H1 (cell line): ENCODE data around the gene FRRS1L. TPM values are rescaled to one million over a fixed set of nuclear protein-coding genes. Genes with fewer than 3 reads are reported as not detected.

ENCODE experiments used
- CHD1 ChIP-seq: IDR thresholded peaks from 2 replicates; pipeline ENCODE4 v1.6.1; 2012; ENCODE audit warnings: low read depth, low read length, improper control_type of control experiment
- KDM1A ChIP-seq: fragments of 200-600, 300-600 bp; sonication (generic); IDR thresholded peaks from 2 replicates; pipeline ENCODE4 v1.7.1; 2016; ENCODE audit warnings: mild to moderate bottlenecking, low read length, borderline replicate concordance
- PHF8 ChIP-seq: fragments of 200-600 bp; sonication (generic); conservative IDR thresholded peaks from 2 replicates; pipeline ENCODE4 v1.7.1; 2012; ENCODE audit warnings: low read depth, mild to moderate bottlenecking, inconsistent platforms, low read length, moderate library complexity
- polyA plus RNA-seq, 7 experiments: library from polyadenylated mRNA; depleted of rRNA in 3 of 7; stranded (reverse) in 5 of 7; unstranded in 2 of 7; fragments of >200 nt in 5 of 7; fragments of 200-250 nt in 2 of 7; gene quantifications; 1 replicate in 5 of 7; 2 replicates in 1 of 7; 4 replicates in 1 of 7; pipeline versions ENCODE4 v1.2.1 to v1.2.3, GENCODE V29; 2011 to 2013; ENCODE audit warnings: missing spikeins in 2 of 7, mixed read lengths in 2 of 7
- total RNA-seq: library from RNA; stranded (reverse); fragmentation: NEBNext Ultra II Directional; extraction: Animal tissue kit (Norgen Biotek cat#: 25700); gene quantifications from 2 replicates; pipeline ENCODE4 v1.2.1, GENCODE V29; 2021
- TF ChIP-seq, protein P1 (sequence below): fragments of 300-600 bp; sonication (generic); IDR thresholded peaks from 2 replicates; pipeline ENCODE4 v1.7.1; 2012; ENCODE audit warnings: low read length, moderate library complexity, mild to moderate bottlenecking, inconsistent platforms; ENCODE audit not compliant: insufficient replicate concordance

Gene FRRS1L
- total and polyA plus RNA-seq, 2 of the 8 experiments (the other 6 are each of a cell fraction or from before 2014, with no cell fraction given): 1.0 to 2.2 TPM

DNA sequence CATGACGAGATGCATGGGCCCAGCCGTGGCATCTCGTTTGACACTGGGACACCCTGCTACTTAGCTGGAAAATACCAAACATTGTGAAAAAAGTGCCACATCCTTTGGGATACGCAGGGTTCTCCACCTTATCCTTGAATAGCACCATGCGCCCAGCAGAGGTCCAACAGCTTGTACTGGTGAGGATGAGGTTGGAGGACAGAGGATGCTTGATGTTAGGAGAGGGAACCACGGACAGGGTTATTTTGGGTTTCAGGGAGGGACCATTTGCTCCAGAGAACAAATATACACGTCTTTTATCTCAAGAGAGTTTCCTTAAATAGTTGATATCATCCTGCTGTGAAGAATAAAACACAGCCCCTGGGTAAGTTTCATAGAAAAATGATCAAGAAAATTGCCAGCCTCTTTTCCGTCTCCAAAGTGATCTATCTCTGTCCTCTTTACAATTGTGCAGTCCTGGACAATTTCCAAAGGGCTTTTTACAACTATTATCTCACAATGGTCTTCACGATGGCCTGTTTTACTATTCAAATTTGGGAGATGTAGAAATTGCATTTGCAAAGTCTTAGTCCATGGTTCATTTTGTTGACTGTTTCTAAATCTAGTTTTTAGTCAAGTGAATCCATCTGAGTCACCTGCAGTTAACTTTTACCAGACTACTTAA, 19.9 kb upstream of the FRRS1L start (continued):
- TF ChIP-seq, protein P1, sequence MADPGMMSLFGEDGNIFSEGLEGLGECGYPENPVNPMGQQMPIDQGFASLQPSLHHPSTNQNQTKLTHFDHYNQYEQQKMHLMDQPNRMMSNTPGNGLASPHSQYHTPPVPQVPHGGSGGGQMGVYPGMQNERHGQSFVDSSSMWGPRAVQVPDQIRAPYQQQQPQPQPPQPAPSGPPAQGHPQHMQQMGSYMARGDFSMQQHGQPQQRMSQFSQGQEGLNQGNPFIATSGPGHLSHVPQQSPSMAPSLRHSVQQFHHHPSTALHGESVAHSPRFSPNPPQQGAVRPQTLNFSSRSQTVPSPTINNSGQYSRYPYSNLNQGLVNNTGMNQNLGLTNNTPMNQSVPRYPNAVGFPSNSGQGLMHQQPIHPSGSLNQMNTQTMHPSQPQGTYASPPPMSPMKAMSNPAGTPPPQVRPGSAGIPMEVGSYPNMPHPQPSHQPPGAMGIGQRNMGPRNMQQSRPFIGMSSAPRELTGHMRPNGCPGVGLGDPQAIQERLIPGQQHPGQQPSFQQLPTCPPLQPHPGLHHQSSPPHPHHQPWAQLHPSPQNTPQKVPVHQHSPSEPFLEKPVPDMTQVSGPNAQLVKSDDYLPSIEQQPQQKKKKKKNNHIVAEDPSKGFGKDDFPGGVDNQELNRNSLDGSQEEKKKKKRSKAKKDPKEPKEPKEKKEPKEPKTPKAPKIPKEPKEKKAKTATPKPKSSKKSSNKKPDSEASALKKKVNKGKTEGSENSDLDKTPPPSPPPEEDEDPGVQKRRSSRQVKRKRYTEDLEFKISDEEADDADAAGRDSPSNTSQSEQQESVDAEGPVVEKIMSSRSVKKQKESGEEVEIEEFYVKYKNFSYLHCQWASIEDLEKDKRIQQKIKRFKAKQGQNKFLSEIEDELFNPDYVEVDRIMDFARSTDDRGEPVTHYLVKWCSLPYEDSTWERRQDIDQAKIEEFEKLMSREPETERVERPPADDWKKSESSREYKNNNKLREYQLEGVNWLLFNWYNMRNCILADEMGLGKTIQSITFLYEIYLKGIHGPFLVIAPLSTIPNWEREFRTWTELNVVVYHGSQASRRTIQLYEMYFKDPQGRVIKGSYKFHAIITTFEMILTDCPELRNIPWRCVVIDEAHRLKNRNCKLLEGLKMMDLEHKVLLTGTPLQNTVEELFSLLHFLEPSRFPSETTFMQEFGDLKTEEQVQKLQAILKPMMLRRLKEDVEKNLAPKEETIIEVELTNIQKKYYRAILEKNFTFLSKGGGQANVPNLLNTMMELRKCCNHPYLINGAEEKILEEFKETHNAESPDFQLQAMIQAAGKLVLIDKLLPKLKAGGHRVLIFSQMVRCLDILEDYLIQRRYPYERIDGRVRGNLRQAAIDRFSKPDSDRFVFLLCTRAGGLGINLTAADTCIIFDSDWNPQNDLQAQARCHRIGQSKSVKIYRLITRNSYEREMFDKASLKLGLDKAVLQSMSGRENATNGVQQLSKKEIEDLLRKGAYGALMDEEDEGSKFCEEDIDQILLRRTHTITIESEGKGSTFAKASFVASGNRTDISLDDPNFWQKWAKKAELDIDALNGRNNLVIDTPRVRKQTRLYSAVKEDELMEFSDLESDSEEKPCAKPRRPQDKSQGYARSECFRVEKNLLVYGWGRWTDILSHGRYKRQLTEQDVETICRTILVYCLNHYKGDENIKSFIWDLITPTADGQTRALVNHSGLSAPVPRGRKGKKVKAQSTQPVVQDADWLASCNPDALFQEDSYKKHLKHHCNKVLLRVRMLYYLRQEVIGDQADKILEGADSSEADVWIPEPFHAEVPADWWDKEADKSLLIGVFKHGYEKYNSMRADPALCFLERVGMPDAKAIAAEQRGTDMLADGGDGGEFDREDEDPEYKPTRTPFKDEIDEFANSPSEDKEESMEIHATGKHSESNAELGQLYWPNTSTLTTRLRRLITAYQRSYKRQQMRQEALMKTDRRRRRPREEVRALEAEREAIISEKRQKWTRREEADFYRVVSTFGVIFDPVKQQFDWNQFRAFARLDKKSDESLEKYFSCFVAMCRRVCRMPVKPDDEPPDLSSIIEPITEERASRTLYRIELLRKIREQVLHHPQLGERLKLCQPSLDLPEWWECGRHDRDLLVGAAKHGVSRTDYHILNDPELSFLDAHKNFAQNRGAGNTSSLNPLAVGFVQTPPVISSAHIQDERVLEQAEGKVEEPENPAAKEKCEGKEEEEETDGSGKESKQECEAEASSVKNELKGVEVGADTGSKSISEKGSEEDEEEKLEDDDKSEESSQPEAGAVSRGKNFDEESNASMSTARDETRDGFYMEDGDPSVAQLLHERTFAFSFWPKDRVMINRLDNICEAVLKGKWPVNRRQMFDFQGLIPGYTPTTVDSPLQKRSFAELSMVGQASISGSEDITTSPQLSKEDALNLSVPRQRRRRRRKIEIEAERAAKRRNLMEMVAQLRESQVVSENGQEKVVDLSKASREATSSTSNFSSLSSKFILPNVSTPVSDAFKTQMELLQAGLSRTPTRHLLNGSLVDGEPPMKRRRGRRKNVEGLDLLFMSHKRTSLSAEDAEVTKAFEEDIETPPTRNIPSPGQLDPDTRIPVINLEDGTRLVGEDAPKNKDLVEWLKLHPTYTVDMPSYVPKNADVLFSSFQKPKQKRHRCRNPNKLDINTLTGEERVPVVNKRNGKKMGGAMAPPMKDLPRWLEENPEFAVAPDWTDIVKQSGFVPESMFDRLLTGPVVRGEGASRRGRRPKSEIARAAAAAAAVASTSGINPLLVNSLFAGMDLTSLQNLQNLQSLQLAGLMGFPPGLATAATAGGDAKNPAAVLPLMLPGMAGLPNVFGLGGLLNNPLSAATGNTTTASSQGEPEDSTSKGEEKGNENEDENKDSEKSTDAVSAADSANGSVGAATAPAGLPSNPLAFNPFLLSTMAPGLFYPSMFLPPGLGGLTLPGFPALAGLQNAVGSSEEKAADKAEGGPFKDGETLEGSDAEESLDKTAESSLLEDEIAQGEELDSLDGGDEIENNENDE: no peak
- TF ChIP-seq KDM1A (no peak), CHD1 (no peak), PHF8 (no peak)
